Measurements from ENCODE around the gene DNAH2.

The DNAH2 gene

DNA sequence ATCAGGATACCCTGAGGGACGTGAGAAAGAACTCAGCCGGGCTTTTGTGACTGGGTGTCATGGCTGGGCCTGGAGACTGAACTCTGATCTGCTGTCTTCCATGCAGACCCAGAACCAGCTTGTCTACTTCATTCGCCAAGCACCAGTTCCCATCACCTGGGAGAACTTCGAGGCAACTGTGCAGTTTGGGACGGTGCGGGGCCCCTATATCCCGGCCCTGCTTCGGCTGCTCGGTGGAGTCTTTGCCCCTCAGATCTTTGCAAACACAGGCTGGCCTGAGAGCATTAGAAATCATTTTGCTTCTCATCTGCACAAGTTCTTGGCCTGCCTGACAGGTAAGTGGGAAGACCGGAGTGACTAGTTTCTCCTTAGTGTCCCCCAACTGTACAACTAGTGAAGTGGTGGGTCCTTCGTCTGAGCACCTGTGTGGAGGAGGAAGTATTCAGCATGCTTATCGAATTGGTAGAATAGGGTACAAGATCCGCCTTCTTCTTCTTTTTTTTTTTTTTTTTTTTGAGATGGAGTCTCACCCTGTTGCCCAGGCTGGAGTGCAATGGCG is 15.5 kb downstream of the DNAH2 start:
- DNase-seq = no peak

DNA sequence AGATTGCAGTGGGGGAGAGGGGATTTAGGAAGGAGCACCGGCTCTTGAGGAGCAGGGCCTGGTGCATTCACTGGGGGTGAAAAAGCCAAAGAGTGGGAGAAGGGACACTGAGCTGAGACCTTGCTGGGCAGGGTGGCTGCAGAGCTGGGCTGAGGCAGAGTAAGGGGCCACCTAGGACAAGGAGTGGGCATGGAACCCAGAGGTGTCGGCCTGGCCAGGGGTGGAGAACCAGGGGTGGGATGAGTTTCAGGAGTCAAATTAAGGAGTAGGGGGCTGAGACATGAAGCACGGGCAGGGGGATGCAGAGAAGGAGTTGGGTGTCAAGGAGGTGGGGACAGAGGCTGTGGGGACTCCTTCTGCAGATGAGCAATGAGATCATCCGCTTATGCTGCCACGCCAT is 20.1 kb downstream of the DNAH2 start:
- no peak for DNase-seq

DNA sequence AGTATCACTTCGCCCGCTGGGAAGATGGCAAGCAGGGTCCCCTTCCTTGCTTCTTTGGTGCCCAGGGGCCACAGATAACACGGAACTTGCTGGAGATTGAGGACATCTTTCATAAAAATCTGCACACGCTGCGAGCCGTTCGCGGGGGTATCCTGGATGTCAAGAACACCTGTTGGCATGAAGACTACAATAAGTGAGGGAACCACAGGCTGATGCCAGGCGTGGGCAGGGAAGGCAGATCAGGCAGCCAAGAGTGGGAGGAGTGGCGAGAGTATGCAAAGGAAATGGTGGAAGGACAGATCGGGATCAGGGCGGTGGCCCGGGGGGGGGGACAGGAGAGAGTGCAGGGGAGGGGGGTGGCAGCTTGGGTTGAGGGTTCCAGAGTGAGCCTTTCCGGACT is 22.2 kb downstream of the DNAH2 start:
- no peak for DNase-seq

DNA sequence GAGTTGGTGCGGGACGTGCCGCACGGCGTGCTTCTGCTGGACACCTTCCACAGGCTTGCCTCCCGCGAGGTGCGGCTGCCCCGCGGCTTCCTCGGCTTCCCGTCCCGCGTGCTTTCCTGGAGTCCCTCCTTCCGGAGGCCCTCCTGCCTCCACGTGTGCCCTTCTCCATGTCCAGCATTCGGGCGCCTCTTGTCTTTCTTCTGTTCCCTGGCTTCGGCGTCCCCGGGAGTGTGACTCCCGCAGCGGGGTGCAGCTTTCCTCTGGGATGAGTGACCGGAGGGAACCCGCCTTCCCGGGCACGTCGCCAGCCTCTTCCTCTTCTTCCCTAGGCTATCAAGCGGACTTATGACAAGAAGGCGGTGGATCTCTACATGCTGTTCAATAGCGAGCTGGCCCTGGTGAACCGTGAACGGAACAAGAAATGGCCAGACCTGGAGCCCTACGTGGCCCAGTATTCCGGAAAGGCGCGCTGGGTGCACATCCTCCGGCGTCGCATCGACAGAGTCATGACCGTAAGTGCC is 23.0 kb downstream of the DNAH2 start:
- DNase-seq = no peak

DNA sequence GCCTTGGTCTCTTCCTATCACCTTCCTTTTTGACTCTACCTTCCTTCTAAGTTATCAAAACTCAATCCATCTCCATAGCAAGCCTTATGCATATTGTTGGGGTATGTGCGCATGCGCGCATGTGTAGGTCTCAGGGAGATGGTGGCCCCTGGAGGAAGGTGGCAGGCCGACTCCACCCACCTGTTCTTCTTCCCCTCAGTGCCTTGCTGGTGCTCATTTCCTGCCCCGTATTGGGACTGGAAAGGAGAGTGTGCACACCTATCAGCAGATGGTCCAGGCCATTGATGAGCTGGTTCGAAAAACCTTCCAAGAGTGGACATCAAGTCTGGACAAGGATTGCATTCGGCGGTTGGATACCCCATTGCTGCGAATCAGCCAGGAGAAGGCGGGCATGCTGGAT is 25.2 kb downstream of the DNAH2 start:
- DNase-seq = peak; percentile 9

DNA sequence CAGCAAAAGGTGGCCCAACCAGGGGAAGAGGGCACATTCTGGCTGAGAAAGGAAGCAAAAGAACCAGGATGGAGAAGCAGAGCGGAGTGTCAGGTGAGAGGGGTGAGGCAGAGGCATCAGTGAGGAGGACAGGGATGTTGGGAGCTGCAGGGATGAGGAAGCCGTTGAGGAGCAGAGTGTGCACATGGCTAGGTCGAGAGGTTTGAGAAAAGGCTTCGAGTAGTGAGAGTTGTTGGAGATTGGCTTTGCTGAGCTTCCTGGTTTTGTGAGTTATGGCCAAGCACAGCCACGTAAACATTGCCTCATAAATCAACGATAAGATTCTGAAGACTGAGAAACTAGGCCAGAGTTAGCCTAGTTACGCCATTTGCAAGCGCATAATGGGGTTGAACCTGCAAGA is 26.9 kb downstream of the DNAH2 start:
- DNase-seq = no peak

DNA sequence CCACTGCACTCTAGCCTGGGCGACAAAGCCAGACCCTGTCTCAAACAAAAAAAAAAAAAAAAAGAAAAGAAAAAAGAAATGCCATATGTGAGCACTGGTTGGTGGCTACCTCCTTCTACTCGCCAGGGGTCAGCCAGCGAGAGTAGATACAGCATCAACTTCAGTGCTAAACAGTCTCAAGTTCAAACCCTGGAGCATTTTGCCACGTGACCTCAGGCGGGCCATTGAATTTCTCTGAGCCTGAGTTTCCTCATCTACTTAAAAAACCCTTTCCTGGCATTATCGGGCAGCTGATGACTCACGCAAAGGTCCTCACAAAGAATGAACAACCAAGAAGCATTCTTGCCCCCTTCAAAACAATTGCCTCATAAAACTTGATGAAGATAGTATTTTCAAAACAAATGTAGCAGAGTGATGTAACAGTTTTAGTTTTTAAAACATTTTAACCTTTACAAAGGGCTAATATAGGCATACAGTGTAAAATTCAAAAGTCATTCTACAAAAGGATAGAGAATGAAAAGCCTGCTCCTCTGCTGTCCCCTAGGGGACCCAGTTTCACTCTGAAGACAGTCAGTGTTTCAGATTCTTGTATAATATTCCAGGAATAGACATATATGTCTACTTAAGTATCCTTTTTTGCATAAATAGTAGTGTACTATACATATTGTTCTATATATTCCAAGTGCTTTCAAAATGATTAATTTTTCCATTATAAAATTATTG is 28.4 kb downstream of the DNAH2 start:
- DNase-seq = no peak

DNA sequence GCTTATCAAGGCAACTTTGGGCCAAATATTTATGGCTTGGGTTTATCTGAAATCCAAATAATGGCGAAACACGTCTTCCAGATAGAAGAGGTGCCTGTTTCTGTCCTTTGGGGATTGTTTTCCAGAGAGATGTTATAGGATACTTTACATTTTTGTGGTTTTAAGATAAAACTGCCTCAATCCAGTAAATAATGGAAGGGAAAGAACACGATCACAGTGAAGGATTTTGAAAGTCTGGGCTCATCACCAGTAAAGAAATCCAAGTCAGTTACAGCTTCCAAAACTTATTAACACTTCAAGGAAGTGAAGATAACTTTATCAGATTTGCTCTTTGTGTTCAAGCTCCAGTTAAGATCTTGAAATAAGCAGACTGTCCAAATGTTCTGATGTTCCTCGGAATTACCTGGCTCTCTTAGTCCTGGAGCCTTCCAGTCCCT is 30.1 kb downstream of the DNAH2 start:
- no peak for DNase-seq

DNA sequence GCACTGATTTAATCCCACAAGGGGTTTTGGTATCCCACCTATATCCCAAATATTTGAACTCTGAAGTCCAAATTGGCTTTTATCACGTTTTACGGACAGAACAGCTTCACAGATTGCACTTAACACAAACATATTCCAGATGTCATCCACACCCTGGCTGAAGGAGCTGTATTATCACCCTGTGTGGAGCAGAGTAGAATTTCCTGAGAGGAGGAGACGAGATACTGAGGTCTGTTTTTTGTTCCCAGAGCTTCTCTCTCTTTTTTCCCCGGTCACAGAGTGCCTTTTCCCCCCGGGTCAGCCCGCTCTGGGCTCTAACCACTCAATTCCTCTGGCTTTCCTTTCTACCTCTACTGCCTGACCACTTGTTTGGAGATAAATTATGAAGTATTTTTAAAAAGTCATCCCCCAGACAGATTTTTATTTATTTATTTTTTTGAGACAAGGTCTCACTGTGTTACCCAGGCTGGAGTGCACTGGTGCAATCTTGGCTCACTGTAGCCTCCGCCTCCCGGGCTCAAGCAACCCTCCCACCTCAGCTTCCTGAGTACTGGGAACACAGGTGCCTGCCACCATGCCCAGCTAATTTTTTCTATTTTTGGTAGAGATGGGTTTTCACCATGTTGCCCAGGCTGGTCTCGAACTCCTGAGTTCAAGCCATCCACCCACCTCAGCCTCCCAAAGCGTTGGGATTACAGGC is 30.7 kb downstream of the DNAH2 start:
- DNase-seq = no peak

DNA sequence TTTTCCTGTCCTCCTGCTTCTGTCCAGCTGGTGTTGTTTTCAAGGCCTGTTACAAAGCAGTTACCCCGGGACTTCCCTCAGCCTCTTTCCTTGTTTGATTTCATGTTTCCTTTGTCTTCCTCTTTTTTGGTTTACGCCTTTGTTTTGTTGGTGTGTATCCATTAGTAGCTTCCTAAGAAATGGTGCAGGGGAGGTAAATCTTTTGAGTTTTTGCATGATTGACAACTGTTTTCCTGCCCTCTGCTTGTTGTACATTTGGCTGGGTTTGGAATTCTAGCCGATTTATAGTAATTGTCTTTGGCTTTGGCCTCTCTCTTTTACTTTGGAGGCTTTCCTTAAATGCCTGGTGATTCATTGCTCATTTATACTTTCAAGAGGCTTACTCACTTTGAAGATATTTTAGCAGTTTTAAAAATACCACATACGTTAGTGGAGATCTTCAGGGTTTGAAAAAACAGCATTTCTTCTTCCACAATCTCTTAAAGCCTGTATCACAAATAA is 32.8 kb downstream of the DNAH2 start:
- no peak for DNase-seq

DNA sequence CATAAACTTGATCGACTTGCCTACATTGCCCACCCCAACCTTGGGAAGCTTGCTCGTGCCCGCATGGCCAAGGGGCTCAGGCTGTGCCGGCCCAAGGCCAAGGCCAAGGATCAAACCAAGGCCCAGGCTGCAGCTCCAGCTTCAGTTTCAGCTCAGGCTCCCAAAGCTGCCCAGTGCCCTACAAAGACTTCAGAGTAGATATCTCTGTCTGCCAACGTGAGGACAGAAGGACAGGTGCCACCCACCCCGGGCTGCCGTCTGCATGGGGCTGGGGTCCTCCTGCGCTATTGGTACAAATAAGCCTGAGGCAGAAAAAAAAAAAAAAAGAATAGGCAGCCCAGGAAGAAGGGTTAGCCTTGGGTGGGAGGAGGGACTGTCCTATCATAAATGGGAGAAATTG is 37.1 kb downstream of the DNAH2 start:
- DNase-seq = no peak

DNA sequence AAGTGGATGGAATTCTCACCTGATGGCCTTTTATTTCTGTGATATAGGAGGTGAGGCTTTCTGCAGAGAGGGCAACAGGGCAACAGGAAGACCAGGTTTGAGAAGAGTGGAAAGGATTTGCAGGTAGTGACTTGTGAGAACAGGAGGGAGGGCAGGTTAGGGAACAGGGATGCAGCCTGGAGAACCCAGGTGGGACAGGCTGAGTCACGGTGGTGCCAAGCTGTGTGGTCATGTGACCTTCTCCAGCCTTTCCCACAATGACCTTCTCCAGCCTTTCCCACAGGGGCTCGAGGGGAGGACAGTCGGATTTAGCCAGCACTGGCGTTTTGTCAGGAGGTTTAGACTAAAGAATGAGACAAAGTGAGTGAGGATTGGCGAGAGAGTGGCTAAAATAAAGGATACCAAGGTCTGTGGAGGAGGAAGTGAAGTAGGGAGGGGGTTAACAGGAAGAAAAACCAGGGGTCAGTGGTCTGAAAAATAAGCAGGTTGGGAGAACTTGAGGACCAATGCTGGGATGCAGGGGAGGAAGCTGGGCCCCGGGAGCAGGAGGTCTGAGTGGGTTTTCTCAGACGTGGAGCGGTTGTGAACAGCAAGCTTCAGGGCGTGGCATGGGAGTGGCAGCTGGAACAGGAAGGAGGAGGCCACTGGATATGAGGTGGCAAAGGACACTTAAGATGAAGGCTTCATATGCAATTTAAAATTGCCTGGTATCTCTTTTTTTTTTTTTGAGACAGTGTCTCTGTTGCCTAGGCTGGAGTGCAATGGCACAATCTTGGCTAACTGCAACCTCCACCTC is 37.7 kb downstream of the DNAH2 start:
- DNase-seq = no peak

DNA sequence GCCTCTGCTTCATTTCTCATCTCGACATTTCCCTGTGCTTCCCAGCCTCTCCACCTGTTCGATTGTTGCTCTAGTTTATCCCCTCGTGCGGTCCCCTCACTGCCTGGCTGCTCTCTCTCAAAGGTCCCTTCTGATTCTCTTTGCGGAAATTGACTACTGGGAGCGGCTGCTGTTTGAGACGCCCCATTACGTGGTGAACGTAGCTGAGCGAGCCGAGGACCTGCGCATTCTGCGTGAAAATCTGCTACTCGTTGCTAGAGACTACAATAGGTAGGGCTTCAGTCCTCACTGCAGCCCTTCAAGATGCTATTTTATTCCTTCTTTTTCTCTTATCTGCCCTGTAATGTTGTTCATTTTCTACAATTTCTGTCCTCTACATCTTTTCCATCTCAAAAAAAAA is 39.4 kb downstream of the DNAH2 start:
- no peak for DNase-seq

DNA sequence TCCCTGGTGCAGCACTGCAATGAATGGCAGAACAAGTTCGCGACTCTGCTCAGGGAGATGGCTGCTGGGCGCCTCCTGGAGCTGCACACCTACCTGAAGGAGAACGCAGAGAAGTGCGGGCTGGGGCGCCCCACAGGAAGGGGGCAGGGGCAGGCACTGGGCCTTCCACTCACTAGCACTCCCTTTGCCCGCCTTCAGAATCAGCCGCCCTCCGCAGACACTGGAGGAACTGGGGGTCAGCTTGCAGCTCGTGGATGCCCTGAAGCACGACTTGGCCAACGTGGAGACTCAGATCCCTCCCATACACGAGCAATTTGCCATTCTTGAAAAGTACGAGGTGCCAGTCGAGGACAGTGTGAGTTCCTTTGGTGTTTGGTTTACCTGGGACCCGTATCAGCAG is 46.4 kb downstream of the DNAH2 start:
- DNase-seq = no peak

DNA sequence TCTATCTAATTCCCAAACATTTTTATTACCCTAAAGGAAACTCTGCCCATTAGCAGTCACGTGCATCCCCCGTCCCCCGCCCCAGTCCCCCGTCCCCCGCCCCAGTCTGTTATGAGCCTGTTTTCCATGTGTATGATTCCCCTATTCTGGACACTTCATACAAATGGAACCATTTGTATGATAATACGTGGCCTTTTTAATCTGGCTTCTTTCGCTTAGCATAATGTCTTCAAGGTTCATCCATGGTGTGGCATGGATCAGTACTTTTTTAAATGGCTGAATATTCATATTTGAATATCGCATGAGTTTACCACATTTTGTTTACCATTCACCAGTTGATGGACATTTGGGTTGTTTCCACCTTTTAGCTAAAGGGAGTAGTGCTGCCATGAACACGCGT is 49.5 kb downstream of the DNAH2 start:
- no peak for DNase-seq

DNA sequence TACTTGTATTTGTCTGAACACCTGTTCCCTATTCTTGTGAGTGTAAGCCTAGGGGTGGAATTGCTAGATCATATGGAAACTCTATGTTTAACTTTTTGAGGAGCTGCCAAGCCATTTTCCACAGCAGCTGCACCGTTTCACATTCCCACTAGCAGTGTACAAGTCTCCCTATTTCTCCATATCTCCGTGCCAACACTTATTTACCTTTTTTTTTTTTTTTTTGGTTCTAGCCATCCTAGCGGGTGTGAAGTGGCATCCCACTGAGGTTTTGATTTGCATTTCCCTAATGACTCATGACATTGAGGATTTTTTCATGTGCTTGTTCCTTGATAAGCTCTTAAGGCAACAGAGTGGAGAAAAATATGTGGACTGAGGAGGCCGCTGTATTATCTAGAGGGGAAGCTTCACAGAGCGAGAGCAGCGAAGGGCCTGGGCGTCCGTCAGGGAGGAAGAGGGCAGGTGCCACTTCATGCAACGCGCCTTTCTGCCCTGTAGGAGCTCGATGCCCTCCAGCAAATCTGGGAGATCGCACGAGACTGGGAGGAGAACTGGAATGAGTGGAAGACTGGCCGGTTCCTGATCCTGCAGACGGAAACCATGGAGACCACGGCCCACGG is 50.0 kb downstream of the DNAH2 start:
- DNase-seq = no peak

DNA sequence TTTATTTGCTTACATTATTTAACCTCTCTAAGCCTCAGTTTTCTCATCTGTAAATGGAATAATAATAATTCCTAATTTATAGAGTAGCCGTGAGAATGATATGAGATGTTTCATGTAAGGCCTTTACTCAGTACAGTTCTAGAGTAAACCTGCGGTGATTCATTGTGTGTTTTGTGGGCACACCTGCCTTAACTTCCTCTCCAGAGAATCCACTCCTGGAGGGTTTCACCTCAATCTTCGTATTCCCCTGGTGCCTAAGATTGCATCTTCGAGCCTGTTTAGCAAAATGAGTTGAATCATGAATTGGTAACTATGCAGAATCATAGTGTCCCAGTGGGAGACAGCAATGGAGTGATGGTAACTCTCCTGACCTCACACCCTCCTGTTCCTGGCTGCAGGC is 52.3 kb downstream of the DNAH2 start:
- DNase-seq = no peak

DNA sequence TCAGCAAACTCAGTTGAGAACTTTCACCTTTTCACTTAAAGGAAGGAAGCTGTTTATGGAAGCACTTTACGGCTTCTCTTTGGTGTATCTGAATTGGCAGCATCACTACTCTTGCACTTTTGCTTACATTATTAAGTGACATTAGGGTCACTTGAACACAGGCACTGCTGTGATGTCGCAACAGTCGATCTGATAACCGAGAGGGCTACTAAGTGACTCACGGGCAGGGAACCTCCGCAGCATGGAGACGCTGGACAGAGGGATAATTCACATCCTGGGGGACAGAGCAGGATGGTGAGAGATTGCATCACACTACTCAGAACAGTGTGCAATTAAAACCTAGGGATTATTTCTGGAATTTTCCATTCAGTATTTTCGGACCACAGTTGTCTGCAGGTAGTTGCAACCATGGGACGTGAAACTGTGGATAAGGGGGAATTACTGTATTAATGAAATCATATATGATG is 56.5 kb downstream of the DNAH2 start:
- DNase-seq = no peak

DNA sequence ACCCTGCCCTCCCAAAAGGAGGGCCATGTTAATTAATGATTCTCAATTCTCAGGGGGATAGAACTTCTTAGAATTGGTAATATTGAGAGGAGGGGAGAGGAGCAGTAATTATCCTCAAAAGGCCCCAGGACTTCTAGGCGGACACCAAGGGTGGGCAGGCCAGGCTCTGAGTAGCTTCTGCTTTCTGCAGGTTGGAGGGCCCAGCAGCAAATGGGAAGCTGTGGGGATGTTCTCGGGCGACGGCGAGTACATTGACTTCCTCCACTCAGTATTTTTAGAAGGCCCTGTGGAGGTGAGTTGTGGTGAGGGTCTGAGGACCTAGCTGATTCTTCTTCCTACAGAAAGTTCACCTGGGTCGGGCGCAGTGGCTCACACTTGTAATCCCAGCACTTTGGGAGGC is 57.5 kb downstream of the DNAH2 start:
- DNase-seq = no peak

DNA sequence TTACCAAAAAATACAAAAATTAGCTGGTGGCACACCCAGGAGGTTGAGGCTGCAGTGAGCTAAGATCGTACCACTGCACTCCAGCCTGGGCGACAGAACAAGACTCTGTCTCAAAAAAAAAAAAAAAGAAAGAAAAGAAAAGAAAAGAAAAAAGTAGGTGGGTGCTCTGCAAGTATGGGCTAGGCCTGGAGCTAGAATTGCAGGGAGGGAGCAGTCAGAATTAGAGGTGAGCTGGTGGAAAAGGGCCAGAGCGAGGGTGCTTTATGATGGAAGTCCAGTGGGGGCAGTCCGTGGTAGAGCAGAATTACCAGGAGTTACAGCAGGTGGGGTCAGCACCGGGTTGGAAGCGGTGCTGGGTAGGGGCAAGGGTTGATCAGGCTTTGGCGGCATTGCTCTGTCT is 59.5 kb downstream of the DNAH2 start:
- no peak for DNase-seq

DNA sequence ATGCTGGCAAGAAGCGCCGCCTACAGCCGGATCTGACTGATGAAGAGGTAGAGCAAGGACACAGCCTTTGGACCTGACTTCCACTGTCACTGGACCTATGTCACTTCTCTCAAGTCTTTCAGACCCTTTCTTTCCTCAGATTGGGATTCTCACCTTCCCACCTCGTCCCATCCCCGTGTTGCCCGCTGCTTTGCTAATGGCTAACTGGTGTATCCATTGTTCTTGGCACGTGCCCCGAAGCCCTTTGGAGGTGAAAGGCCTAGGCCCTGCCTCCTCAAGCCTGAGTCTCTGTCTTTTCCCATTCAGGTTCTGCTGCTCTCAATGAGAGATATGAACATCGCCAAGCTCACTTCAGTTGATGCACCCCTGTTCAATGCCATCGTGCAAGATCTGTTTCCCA is 63.2 kb downstream of the DNAH2 start:
- DNase-seq = no peak

DNA sequence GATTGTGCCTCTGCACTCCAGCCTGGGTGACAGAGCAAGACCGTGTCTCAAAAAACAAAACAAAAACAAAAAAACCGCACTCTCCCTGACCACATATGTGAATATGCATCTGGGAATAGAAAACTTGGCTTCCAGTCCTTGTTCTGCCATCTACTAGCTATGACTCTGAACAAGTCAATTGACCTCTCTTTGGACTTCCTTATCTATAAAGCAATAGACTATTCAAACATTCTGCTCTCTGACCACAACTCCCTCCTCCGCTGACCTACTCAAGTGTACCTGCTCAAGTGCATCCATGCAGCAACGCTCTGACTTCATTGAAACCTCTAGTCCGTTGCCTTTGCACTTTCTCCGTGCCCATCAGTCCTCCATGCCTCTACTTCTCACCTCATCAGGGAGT is 63.9 kb downstream of the DNAH2 start:
- no peak for DNase-seq

DNA sequence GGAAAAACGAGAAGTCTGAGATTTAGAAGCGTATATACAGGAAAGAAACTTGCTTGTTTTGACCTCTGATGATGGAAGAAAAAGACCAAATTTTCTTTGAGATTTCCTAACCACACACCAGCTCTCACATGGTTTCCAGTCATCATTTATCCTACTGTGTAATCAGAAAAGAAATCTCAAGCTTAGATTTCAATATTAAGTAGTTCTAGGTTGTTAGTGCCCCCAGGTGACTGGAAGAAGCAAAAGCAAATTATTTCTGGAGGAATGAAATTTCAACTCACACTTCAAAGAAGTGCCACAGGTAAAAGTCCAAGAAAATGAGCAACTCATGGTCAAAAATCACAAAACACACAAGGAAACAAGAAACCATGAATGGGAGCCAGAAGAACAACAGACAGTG is 64.7 kb downstream of the DNAH2 start:
- DNase-seq = no peak

All from NCI-H510A treated with DMSO at 0.1 percent for 48 hours (cell line).